Neural progenitor cell (in vitro differentiated cells): Measurements from ENCODE around the gene FAM20A. TPM values are rescaled to one million over a fixed set of nuclear protein-coding genes. Genes with fewer than 3 reads are reported as not detected.

ENCODE experiments used
- DNase-seq: peaks from one replicate; pipeline ENCODE4 v3.0.0-alpha.2; 2016; ENCODE audit warnings: low spot score
- H2AFZ ChIP-seq: fragments of 200-600 bp; sonication (generic); replicated peaks from 2 replicates; pipeline ENCODE4 v1.6.1; 2016; ENCODE audit warnings: antibody characterized with exemption
- H3F3A ChIP-seq: fragments of 200-600 bp; sonication (generic); 2 replicates; pipeline ENCODE4 v1.6.1; 2016; ENCODE audit warnings: antibody characterized with exemption, low read depth
- H3K27ac ChIP-seq: fragments of 200-600 bp; sonication (generic); 2 replicates; pipeline ENCODE4 v1.5.1; 2016; ENCODE audit warnings: mild to moderate bottlenecking
- H3K27me3 ChIP-seq: fragments of 200-600 bp; sonication (generic); 2 replicates; pipeline ENCODE4 v1.6.1; 2016; ENCODE audit warnings: mild to moderate bottlenecking, moderate library complexity
- H3K36me3 ChIP-seq: fragments of 200-600 bp; sonication (generic); 2 replicates; pipeline ENCODE4 v1.5.1; 2016
- H3K4me1 ChIP-seq: fragments of 200-600 bp; sonication (generic); 2 replicates; pipeline ENCODE4 v1.6.1; 2016; ENCODE audit warnings: mixed run types
- H3K4me2 ChIP-seq: fragments of 200-600 bp; sonication (generic); 2 replicates; pipeline ENCODE4 v1.6.1; 2016
- H3K4me3 ChIP-seq: fragments of 200-600 bp; sonication (generic); 2 replicates; pipeline ENCODE4 v1.5.1; 2016
- H3K79me2 ChIP-seq: fragments of 200-600 bp; sonication (generic); 2 replicates; pipeline ENCODE4 v1.6.1; 2016; ENCODE audit warnings: low read depth
- H3K9ac ChIP-seq: fragments of 200-600 bp; sonication (generic); 2 replicates; pipeline ENCODE4 v1.6.1; 2016
- H3K9me3 ChIP-seq: fragments of 200-600 bp; sonication (generic); 2 replicates; pipeline ENCODE4 v1.5.1; 2016; ENCODE audit warnings: low read depth
- H4K20me1 ChIP-seq: fragments of 200-600 bp; sonication (generic); 2 replicates; pipeline ENCODE4 v1.6.1; 2016; ENCODE audit warnings: low read depth
- H3K27ac Mint-ChIP-seq: 3 replicates; pipeline ENCODE4 v1.8.0; 2021; ENCODE audit warnings: mixed read lengths
- H3K27me3 Mint-ChIP-seq: 2 replicates; pipeline ENCODE4 v1.8.0; 2022; ENCODE audit warnings: low read depth, mild to moderate bottlenecking, inconsistent platforms, moderate library complexity, mixed read lengths; ENCODE audit not compliant: insufficient read depth
- H3K36me3 Mint-ChIP-seq: 3 replicates; pipeline ENCODE4 v1.8.0; 2021; ENCODE audit warnings: mixed read lengths
- H3K4me1 Mint-ChIP-seq: 3 replicates; pipeline ENCODE4 v1.8.0; 2021; ENCODE audit warnings: mixed read lengths
- H3K4me3 Mint-ChIP-seq: 3 replicates; pipeline ENCODE4 v1.8.0; 2021; ENCODE audit warnings: mild to moderate bottlenecking, moderate library complexity, mixed read lengths
- H3K9me3 Mint-ChIP-seq: 3 replicates; pipeline ENCODE4 v1.8.0; 2020; ENCODE audit warnings: mixed read lengths
- CTCF ChIP-seq: fragments of 200-600 bp; sonication (generic); IDR thresholded peaks from 2 replicates; pipeline ENCODE4 v1.5.1; 2017; ENCODE audit warnings: antibody characterized with exemption, mild to moderate bottlenecking
- EZH2 ChIP-seq: fragments of 200-600 bp; sonication (generic); IDR thresholded peaks from 2 replicates; pipeline ENCODE4 v1.6.1; 2017; ENCODE audit warnings: antibody characterized with exemption, mild to moderate bottlenecking, moderate library complexity
- EZH2phosphoT487 ChIP-seq: fragments of 200-600 bp; sonication (generic); IDR thresholded peaks from 2 replicates; pipeline ENCODE4 v1.6.1; 2017; ENCODE audit warnings: antibody characterized with exemption
- total RNA-seq: library from RNA; depleted of rRNA; stranded (reverse); fragments of >200 nt; gene quantifications from 2 replicates; pipeline ENCODE4 v1.2.3, GENCODE V29; 2015; ENCODE audit warnings: low replicate concordance

FAM20A gene
- total RNA-seq, 1 donor from 2014 or later = 0.41 TPM

GRCh38 chr17:68600067-68600930 is 868 bp downstream of the FAM20A start:
- H2AFZ ChIP-seq = peak overlapping the region; percentile 98
- no peaks in the 10 kb centered on the region for H3F3A ChIP-seq
- Mint-ChIP-seq H3K9me3 (no peaks in the 10 kb centered on the region), H3K27ac (no peak overlapping the region), H3K27me3 (peaks cover 46% of the 10 kb centered on the region), H3K4me1 (peaks cover 5% of the 10 kb centered on the region), H3K36me3 (no peaks in the 10 kb centered on the region), H3K4me3 (peak overlapping the region; percentile 88)
- H3K79me2 ChIP-seq = no peaks in the 10 kb centered on the region
- H3K4me1 ChIP-seq = peaks cover 2% of the 10 kb centered on the region
- TF ChIP-seq EZH2 = peak; percentile 69
- TF ChIP-seq EZH2phosphoT487 = peak; percentile 62
- TF ChIP-seq CTCF = peak; percentile 46
- peak; percentile 75 for DNase-seq
- H3K27me3 ChIP-seq = peaks cover 58% of the 10 kb centered on the region
- H3K4me2 ChIP-seq = peak overlapping the region; percentile 89
- H3K4me3 ChIP-seq = peak overlapping the region; percentile 62
- no peaks in the 10 kb centered on the region for H3K9me3 ChIP-seq
- H3K9ac ChIP-seq = peak overlapping the region; percentile 3
- H4K20me1 ChIP-seq = no peaks in the 10 kb centered on the region
- no peaks in the 10 kb centered on the region for H3K36me3 ChIP-seq
- H3K27ac ChIP-seq = no peak overlapping the region

- peak overlapping the region; percentile 88 for H3K4me3 Mint-ChIP-seq
- Histone ChIP-seq H3K4me1 (peaks cover 2% of the 10 kb centered on the region), H3F3A (no peaks in the 10 kb centered on the region), H3K4me3 (peak overlapping the region; percentile 62), H4K20me1 (no peaks in the 10 kb centered on the region), H3K4me2 (peak overlapping the region; percentile 89), H3K27me3 (peaks cover 58% of the 10 kb centered on the region), H3K9ac (no peak overlapping the region), H3K27ac (no peak overlapping the region), H3K79me2 (no peaks in the 10 kb centered on the region), H3K9me3 (no peaks in the 10 kb centered on the region), H2AFZ (peak overlapping the region; percentile 98), H3K36me3 (no peaks in the 10 kb centered on the region)
- H3K4me1 Mint-ChIP-seq = peaks cover 5% of the 10 kb centered on the region
- no peaks in the 10 kb centered on the region for H3K36me3 Mint-ChIP-seq
- H3K27ac Mint-ChIP-seq = no peak overlapping the region
- DNase-seq = no peak
- TF ChIP-seq EZH2phosphoT487 = no peak
- TF ChIP-seq EZH2 = no peak
- no peak for TF ChIP-seq CTCF
- H3K27me3 Mint-ChIP-seq = peaks cover 46% of the 10 kb centered on the region
- H3K9me3 Mint-ChIP-seq = no peaks in the 10 kb centered on the region
These were observed 1.6 kb downstream of the FAM20A start for GRCh38 chr17:68599552-68600066.

DNA sequence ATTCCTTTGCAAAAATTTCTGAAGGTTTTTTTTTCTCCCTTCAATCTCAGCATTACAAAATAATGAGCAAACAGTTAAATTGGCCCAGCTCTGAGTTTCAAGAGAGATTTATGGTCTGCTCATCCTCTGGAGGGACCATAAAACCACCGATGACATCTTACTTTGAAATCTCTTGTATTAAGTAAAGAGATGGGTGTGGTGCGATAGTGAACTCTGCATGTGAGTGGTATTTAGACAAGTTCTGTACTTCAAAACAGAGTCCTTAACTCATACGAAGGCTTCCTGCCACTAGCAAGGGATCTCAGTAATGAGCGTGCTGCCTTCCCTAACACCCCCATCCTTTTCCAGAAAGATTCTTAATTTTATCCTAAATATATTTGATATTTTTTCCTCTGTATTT is 2.1 kb downstream of the FAM20A start:
- peaks cover 58% of the 10 kb centered on the region for H3K27me3 ChIP-seq
- Mint-ChIP-seq H3K27me3 (peaks cover 46% of the 10 kb centered on the region), H3K9me3 (no peaks in the 10 kb centered on the region), H3K36me3 (no peaks in the 10 kb centered on the region), H3K27ac (no peak overlapping the region), H3K4me1 (peaks cover 5% of the 10 kb centered on the region), H3K4me3 (peak overlapping the region; percentile 88)
- H3K27ac ChIP-seq = no peak overlapping the region
- H3F3A ChIP-seq = no peaks in the 10 kb centered on the region
- H3K4me1 ChIP-seq = peaks cover 2% of the 10 kb centered on the region
- H3K9ac ChIP-seq = no peak overlapping the region
- H4K20me1 ChIP-seq = no peaks in the 10 kb centered on the region
- no peak overlapping the region for H3K4me3 ChIP-seq
- H2AFZ ChIP-seq = no peak overlapping the region
- H3K79me2 ChIP-seq = no peaks in the 10 kb centered on the region
- no peaks in the 10 kb centered on the region for H3K9me3 ChIP-seq
- no peaks in the 10 kb centered on the region for H3K36me3 ChIP-seq
- TF ChIP-seq CTCF (no peak), EZH2phosphoT487 (no peak), EZH2 (no peak)
- no peak for DNase-seq
- no peak overlapping the region for H3K4me2 ChIP-seq
